ENCODE results near the gene CNTN4.

Gene CNTN4

GRCh38 chr3:2599471-2599870, 500.8 kb downstream of the CNTN4 start:
- DNase-seq (ENCODE audit: low read depth): no peak

GRCh38 chr3:2603692-2604289, 505.1 kb downstream of the CNTN4 start:
- no peak for DNase-seq (ENCODE audit: low read depth)

GRCh38 chr3:2614578-2614977, 515.9 kb downstream of the CNTN4 start:
- no peak for DNase-seq (ENCODE audit: low read depth)

- no peak for DNase-seq (ENCODE audit: low read depth)
Observed at GRCh38 chr3:2615080-2615479, 516.4 kb downstream of the CNTN4 start.

GRCh38 chr3:2623436-2623835, 524.8 kb downstream of the CNTN4 start:
- no peak for DNase-seq (ENCODE audit: low read depth)

GRCh38 chr3:2628117-2628516, 529.5 kb downstream of the CNTN4 start:
- DNase-seq (ENCODE audit: low read depth): no peak

- DNase-seq (ENCODE audit: low read depth): no peak
Observed at GRCh38 chr3:2635511-2635910, 536.8 kb downstream of the CNTN4 start.

GRCh38 chr3:2643606-2644005, 544.9 kb downstream of the CNTN4 start:
- no peak for DNase-seq (ENCODE audit: low read depth)

GRCh38 chr3:2645001-2645400, 546.3 kb downstream of the CNTN4 start:
- no peak for DNase-seq (ENCODE audit: low read depth)

GRCh38 chr3:2650746-2651145, 552.1 kb downstream of the CNTN4 start:
- no peak for DNase-seq (ENCODE audit: low read depth)

GRCh38 chr3:2652386-2652785, 553.7 kb downstream of the CNTN4 start:
- DNase-seq (ENCODE audit: low read depth): no peak

- no peak for DNase-seq (ENCODE audit: low read depth)
Observed at GRCh38 chr3:2653706-2654105, 555.0 kb downstream of the CNTN4 start.

- no peak for DNase-seq (ENCODE audit: low read depth)
Observed at GRCh38 chr3:2655229-2655701, 556.6 kb downstream of the CNTN4 start.

GRCh38 chr3:2656806-2657777, 558.4 kb downstream of the CNTN4 start:
- no peak for DNase-seq (ENCODE audit: low read depth)

GRCh38 chr3:2657971-2658370, 559.3 kb downstream of the CNTN4 start:
- no peak for DNase-seq (ENCODE audit: low read depth)

- no peak for DNase-seq (ENCODE audit: low read depth)
Observed at GRCh38 chr3:2659896-2660295, 561.2 kb downstream of the CNTN4 start.

GRCh38 chr3:2661078-2661477, 562.4 kb downstream of the CNTN4 start:
- DNase-seq (ENCODE audit: low read depth): no peak

- no peak for DNase-seq (ENCODE audit: low read depth)
Observed at GRCh38 chr3:2677501-2677900, 578.8 kb downstream of the CNTN4 start.

- no peak for DNase-seq (ENCODE audit: low read depth)
Observed at GRCh38 chr3:2680236-2680635, 581.6 kb downstream of the CNTN4 start.

GRCh38 chr3:2684046-2684445, 585.4 kb downstream of the CNTN4 start:
- DNase-seq (ENCODE audit: low read depth): no peak

GRCh38 chr3:2686816-2687502, 588.3 kb downstream of the CNTN4 start:
- DNase-seq (ENCODE audit: low read depth): no peak

- no peak for DNase-seq (ENCODE audit: low read depth)
Observed at GRCh38 chr3:2697589-2697988, 598.9 kb downstream of the CNTN4 start.

- DNase-seq (ENCODE audit: low read depth): no peak
Observed at GRCh38 chr3:2701471-2701870, 602.8 kb downstream of the CNTN4 start.
